ENCODE results near the gene EMC10.
"Not testable (repeated sequence)": the region's sequence is repeated elsewhere in the genome, so short reads cannot be mapped to it uniquely, and the experiment has no call there.

EMC10 gene

GRCh38 chr19:50451223-50451534 is 25.1 kb upstream of the EMC10 start:
- no peak for DNase-seq (ENCODE audit: low read depth, low spot score)

GRCh38 chr19:50453243-50453642 is 23.1 kb upstream of the EMC10 start:
- no peak for DNase-seq (ENCODE audit: low read depth, low spot score)

GRCh38 chr19:50455992-50456391 is 20.3 kb upstream of the EMC10 start:
- DNase-seq (ENCODE audit: low read depth, low spot score): no peak

DNA sequence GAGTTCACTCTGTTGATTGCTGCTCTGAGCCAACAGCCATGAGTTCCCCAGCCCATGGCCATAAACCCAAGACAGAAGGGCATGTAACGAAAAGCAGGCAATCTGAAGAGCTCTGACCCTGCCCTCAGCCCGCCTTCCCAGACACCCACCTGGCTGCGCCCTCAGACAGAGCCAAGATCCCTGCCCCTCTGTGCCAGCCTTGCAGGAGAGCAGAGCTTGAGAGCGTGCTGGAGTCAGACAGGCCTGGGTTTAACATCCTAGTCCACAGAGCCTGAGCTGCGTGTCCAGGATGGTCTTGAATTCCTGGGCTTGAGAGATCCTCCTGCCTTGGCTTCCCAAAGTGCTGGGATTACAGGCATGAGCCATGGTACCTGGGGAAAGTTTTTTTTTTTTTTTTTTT is 19.0 kb upstream of the EMC10 start:
- DNase-seq (ENCODE audit: low read depth, low spot score): no peak

DNA sequence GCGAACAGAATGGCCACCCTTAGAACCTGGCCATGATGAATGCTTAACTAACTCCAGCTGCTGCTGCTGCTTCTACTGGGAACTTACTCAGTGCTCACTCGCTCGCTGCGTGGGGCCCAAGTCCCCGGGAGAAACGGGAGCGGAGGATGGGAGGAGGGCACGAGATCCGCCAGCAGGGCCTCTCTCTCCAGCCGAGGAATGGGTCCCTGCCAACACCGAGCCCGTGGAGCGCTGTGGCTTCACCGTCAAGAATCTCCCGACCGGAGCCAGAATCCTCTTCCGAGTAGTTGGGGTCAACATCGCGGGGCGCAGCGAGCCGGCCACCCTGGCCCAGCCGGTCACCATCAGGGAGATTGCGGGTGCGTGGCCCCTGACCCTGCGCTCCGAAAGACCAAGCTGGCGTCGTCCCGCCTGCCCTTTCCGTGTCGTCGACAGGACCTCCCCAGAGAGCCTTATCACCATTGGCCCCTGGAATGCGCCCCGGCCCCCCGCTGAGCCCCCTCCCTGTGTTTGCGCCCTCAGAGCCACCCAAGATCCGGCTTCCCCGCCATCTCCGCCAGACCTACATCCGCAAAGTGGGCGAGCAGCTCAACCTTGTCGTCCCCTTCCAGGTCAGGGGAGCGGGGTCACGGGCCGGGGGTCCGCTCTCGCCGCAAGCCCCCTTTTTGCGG is 17.8 kb upstream of the EMC10 start:
- no peak for DNase-seq (ENCODE audit: low read depth, low spot score)

GRCh38 chr19:50459067-50459456 is 17.2 kb upstream of the EMC10 start:
- no peak for DNase-seq (ENCODE audit: low read depth, low spot score)

DNA sequence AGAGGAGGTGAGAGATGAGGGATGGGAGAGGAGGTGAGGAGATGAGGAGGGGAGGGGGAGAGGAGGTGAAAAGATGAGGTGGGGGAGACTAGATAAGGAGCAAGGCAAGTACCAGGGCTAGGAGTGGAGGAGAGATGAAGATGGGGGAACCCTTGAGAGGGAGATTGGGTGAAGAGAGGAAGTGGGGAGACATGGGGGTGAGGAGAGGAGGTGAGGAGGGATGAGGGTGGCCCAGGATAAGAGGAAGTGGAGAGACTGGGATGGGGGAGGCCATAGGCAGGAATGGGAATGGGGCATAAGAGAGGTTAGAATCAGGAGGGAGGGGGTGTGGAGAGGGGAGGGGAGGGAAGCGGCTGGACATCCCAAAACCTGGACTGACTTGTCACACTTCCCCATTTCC is 16.7 kb upstream of the EMC10 start:
- DNase-seq (ENCODE audit: low read depth, low spot score): no peak

DNA sequence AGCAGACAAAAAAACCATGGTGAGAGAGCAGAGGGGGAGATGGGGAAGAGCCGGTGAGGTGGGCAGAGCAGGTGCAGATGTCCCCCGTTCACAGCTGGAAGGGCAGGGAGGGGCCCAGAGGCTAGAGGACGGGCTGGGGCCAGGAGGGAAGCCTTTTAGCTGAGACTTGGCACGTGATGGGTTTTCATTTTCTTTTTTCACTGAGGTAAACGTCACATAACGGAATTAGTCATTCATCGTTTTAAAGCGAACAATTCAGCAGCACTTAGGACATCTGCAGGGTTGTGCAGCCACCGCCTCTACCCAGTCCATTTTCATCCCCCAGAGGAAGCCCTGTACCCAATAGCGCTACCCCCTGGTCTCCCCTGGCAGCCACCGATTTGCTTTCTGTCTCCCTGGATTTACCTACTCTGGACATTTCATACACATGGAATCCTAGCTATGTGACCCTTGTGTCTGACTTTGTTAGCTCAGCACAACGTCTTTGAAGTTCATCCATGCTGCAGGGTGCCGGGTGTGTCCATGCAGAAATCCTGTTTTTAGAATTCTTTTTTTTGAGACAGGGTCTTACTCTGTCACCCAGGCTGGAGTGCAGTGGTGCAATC is 16.0 kb upstream of the EMC10 start:
- DNase-seq (ENCODE audit: low read depth, low spot score): no peak

GRCh38 chr19:50461066-50461875 is 15.0 kb upstream of the EMC10 start:
- DNase-seq (ENCODE audit: low read depth, low spot score): peak; percentile 23

GRCh38 chr19:50462970-50463369 is 13.3 kb upstream of the EMC10 start:
- no peak for DNase-seq (ENCODE audit: low read depth, low spot score)

- DNase-seq (ENCODE audit: low read depth, low spot score): no peak
These were observed 12.0 kb upstream of the EMC10 start for GRCh38 chr19:50464348-50464747.

DNA sequence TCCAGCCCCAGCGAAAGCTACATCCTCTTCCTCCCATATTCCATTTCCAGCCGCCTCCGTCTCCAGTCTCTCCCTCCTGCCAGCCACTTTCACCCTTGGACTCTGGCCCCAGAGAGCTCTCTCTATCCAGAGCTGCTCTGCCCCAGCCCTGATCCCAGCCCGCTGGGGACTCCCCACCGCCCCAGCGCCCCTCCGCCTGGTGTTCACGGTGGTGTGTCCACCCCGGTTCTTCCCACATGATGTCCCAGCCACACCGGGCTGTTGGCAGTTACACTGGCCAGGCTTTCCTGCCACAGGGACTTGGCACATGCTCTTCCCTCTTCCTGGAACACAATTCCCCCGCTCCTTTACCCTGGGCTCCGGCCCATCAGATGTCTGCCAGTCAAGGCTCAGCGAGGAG is 11.3 kb upstream of the EMC10 start:
- no peak for DNase-seq (ENCODE audit: low read depth, low spot score)

- DNase-seq (ENCODE audit: low read depth, low spot score): no peak
These were observed 10.2 kb upstream of the EMC10 start for GRCh38 chr19:50465986-50466705.

DNA sequence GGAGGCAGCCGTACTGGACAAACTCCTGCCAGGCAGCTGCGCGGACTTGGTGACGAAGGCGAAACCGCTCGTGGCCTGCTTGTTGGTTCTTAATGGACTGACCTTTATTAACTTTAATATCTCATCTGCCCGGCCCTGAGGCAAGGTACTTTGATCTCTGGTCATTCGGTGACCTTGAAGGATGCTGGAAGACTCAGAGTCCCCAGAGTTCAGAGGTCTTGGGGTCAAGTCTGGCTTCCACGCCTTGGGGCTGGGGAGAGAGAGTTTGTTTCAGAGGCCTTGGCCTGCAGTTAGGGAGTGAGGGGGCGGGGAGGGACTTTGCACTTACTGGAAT is 9.6 kb upstream of the EMC10 start:
- DNase-seq (ENCODE audit: low read depth, low spot score): no peak

DNA sequence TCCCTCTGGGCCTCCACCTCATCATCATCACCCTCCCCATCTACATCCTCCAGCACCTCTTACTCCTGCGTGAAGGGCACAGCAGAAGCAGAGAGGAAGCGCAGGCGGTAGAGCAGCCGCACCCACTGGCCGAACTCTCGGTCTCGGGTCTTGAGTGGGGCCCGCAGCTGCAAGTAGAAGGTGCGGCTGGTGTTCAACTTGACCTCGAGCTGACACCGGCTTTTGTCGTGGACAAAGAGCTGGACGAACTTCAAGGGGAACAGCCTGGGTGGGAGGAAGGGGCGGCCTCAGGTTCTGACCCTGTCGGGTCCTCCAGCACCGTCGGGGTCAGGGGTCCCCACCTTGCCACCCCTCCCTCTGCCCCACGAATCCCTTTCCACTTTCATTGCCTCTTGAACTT is 8.7 kb upstream of the EMC10 start:
- no peak for DNase-seq (ENCODE audit: low read depth, low spot score)

DNA sequence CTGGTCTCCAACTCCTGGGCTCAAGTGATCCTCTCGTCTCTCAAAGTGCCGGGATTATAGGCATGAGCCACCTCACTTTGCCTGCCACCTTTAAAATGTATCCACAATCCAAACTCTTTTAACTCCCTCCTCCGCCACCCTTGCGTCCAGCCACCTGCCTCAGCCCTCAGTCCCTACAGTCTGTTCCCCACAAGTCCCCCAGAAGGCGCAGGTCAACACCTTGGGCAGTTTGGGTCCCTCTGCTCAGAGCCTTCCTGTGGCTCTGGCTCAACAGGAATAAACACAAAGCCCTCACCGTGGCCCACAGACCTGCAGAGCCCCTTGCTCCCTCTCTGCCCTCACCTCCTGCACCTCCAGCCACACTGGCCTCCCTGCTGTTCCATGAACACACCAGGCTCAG is 7.5 kb upstream of the EMC10 start:
- no peak for DNase-seq (ENCODE audit: low read depth, low spot score)

DNA sequence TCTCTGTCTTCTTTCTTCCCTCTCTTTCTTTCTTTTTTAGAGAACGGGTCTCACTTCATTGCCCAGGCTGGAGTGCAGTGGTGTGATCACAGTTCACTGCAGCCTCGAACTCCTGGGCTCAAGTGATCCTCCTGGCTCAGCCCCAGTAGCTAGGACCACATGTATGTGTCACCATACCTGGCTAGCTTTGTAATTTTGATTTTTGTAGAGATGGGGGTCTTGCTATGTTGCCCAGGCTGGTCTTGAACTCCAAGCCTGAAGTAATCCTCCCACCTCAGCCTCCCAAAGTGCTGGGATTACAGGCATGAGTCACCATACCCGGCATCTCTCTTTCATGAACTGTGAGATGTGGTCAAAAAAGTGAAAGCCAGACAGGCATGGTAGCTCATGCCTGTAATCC is 3.0 kb upstream of the EMC10 start:
- not testable (repeated sequence) for DNase-seq (ENCODE audit: low read depth, low spot score)

- no peak for DNase-seq (ENCODE audit: low read depth, low spot score)
These were observed 1.2 kb upstream of the EMC10 start for GRCh38 chr19:50475101-50475568.

GRCh38 chr19:50475736-50476223 is 527 bp upstream of the EMC10 start:
- no peak for DNase-seq (ENCODE audit: low read depth, low spot score)

DNA sequence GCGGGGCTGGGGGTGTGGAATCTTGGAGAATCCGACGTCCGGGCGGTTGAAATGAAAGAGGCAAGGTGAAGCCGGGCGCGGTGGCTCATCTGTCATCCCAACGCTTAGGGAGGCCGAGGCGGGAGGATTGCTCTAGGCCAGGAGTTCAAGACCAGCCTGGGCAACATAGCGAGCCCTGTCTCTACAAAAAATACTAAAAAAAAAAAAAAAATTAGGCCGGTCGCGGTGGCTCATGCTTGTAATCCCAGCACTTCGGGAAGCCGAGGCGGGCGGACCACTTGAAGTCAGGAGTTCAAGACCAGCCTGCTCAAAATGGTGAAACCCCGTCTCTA is 566 bp downstream of the EMC10 start:
- DNase-seq (ENCODE audit: low read depth, low spot score): no peak

DNA sequence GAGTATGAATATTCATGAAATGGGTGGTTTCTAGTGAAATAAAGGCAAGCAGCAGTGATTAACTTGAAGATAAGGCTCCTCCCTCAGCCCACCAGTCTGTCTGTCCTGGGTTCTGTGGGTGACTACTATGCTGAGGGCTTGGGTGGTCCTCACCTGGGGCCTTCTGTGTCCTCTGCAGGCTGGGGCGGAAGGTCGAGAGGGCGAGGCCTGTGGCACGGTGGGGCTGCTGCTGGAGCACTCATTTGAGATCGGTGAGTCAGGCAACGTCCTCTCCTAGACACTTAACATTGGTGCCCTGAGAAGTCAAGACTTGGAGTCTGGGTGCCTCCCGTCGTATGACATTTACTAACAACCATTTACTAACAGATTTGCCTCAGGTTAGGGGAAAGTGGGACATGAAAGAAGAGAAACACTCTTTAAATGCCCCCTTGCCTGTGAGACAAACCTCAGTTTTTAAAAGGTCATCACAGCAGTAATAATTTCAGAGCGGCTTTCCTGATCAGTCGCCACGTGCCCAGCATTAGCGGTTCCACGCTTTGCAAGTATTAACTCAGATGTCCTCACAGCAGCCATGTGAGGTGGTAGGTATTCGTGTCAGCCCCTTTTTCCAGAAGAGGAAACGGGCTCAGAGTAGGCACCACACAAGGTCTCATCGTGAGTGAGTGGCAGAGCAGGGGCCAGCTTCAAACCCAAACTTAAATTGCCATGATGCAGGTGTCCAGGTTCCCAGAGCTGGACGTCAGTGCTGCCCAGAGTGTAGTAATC is 1.6 kb downstream of the EMC10 start:
- no peak for DNase-seq (ENCODE audit: low read depth, low spot score)

Data from smooth muscle cell of the brain vasculature (primary cell).